H1 (cell line): ENCODE results near the gene AQP11. TPM values are rescaled to one million over a fixed set of nuclear protein-coding genes. Genes with fewer than 3 reads are reported as not detected.

Source experiments
- CTCF ChIA-PET: fragments of 300-600 bp; sonication (Branson Sonifier 250); formaldehyde crosslinking; loops from one replicate; lab custom pipeline; 2021; ENCODE audit not compliant: partially characterized antibody; lab: Charles Lee
- POLR2A ChIA-PET: fragments of 300-600 bp; sonication (Branson Sonifier 250); formaldehyde crosslinking; loops from one replicate; lab custom pipeline; 2021; ENCODE audit warnings: inconsistent platforms; ENCODE audit not compliant: partially characterized antibody; lab: Charles Lee
- DNase-seq, 2 experiments: peaks; one replicate each; pipeline versions ENCODE4 v3.0.0 to v3.0.0-alpha.2; 2010 to 2022; ENCODE audit warnings: low spot score in 2 of 2, low read depth in 1 of 2, mixed read lengths in 1 of 2
- FAIRE-seq: peaks from 2 replicates; lab custom pipeline; 2011; peaks lifted over from hg19 to GRCh38; lab: Jason Lieb, UNC
- H2AFZ ChIP-seq: 2 replicates; pipeline ENCODE4 v1.8.1; 2012; ENCODE audit warnings: low read length, inconsistent platforms
- H2AK5ac ChIP-seq: 2 replicates; pipeline ENCODE4 v1.6.1; 2013; ENCODE audit warnings: low read depth, low read length
- H2BK120ac ChIP-seq: replicated peaks from 2 replicates; pipeline ENCODE3; 2013; ENCODE audit warnings: low read depth, low read length, inconsistent platforms
- H2BK12ac ChIP-seq: 2 replicates; pipeline ENCODE4 v1.6.1; 2013; ENCODE audit warnings: low read depth, low read length
- H2BK15ac ChIP-seq: 2 replicates; pipeline ENCODE4 v1.6.1; 2013; ENCODE audit warnings: low read length
- H2BK20ac ChIP-seq: 2 replicates; pipeline ENCODE4 v1.6.1; 2013; ENCODE audit warnings: low read length
- H2BK5ac ChIP-seq: 2 replicates; pipeline ENCODE4 v1.6.1; 2013; ENCODE audit warnings: low read depth, low read length
- H3K14ac ChIP-seq: 2 replicates; pipeline ENCODE4 v1.6.1; 2013; ENCODE audit warnings: inconsistent platforms; ENCODE audit not compliant: insufficient read length
- H3K18ac ChIP-seq: 2 replicates; pipeline ENCODE4 v1.6.1; 2013; ENCODE audit warnings: low read length; ENCODE audit errors: extremely low read depth
- H3K23ac ChIP-seq: 2 replicates; pipeline ENCODE4 v1.6.1; 2013; ENCODE audit warnings: inconsistent platforms; ENCODE audit not compliant: insufficient read length
- H3K23me2 ChIP-seq: 2 replicates; pipeline ENCODE4 v1.6.1; 2013; ENCODE audit warnings: low read depth, low read length
- H3K27ac ChIP-seq: 2 replicates; pipeline ENCODE4 v1.6.1; 2011; ENCODE audit warnings: low read depth, low read length, inconsistent platforms
- H3K27me3 ChIP-seq, 4 experiments: replicated peaks in 1 of 4; 1 replicate in 1 of 4; 2 replicates in 3 of 4; pipeline versions ENCODE4 v1.6.1 to v1.8.1; 2011 to 2013; ENCODE audit warnings: low read length in 3 of 4, mild to moderate bottlenecking in 3 of 4, inconsistent platforms in 2 of 4, mixed read lengths in 2 of 4, moderate library complexity in 1 of 4; ENCODE audit not compliant: control insufficient read depth in 3 of 4, insufficient read depth in 3 of 4; ENCODE audit errors: extremely low read depth in 1 of 4
- H3K36me3 ChIP-seq, 4 experiments: 2 replicates each; pipeline versions ENCODE4 v1.6.1 to v1.8.1; 2011 to 2013; ENCODE audit warnings: mild to moderate bottlenecking in 4 of 4, low read length in 3 of 4, moderate library complexity in 2 of 4, control low read depth in 1 of 4, inconsistent platforms in 1 of 4; ENCODE audit not compliant: insufficient read depth in 4 of 4, control insufficient read depth in 2 of 4
- H3K4ac ChIP-seq: replicated peaks from 2 replicates; pipeline ENCODE3; 2013; ENCODE audit warnings: low read length, low read depth, mixed read lengths, inconsistent platforms; ENCODE audit not compliant: insufficient read length
- H3K4me1 ChIP-seq, 4 experiments: replicated peaks in 1 of 4; 1 replicate in 1 of 4; 2 replicates in 3 of 4; pipeline versions ENCODE4 v1.6.1 to v1.8.1; 2011 to 2013; ENCODE audit warnings: low read length in 3 of 4, inconsistent platforms in 2 of 4, mixed read lengths in 1 of 4; ENCODE audit not compliant: insufficient read depth in 4 of 4, control insufficient read depth in 3 of 4
- H3K4me2 ChIP-seq, 2 experiments: 2 replicates each; pipeline versions ENCODE4 v1.6.1 to v1.8.1; 2011 to 2013; ENCODE audit warnings: low read depth in 2 of 2, low read length in 2 of 2, control low read depth in 1 of 2, inconsistent platforms in 1 of 2, mild to moderate bottlenecking in 1 of 2; ENCODE audit not compliant: insufficient read depth in 1 of 2
- H3K4me3 ChIP-seq, 4 experiments: fragments of 200-600, 300-600 bp in 1 of 4; sonication (generic), shearing (Covaris generic), sonication (Bioruptor Twin) in 1 of 4; 2 replicates each; pipeline versions ENCODE4 v1.5.1 to v1.8.1; 2011 to 2016; ENCODE audit warnings: low read length in 4 of 4, low read depth in 3 of 4, control low read depth in 2 of 4, inconsistent platforms in 2 of 4, mild to moderate bottlenecking in 2 of 4, mixed read lengths in 1 of 4, moderate library complexity in 1 of 4; ENCODE audit not compliant: insufficient read depth in 2 of 4; ENCODE audit errors: extremely low read depth in 1 of 4
- H3K56ac ChIP-seq: replicated peaks from 2 replicates; pipeline ENCODE3; 2013; ENCODE audit warnings: low read depth, mild to moderate bottlenecking, mixed read lengths, low read length, inconsistent platforms; ENCODE audit not compliant: insufficient read length
- H3K79me1 ChIP-seq: 2 replicates; pipeline ENCODE4 v1.6.1; 2013; ENCODE audit warnings: low read depth, low read length, control low read depth
- H3K79me2 ChIP-seq, 2 experiments: 2 replicates each; pipeline versions ENCODE4 v1.6.1 to v1.8.1; 2012 to 2013; ENCODE audit warnings: low read length in 2 of 2, mild to moderate bottlenecking in 2 of 2, inconsistent platforms in 1 of 2; ENCODE audit not compliant: insufficient read depth in 2 of 2, control insufficient read depth in 1 of 2
- H3K9ac ChIP-seq, 4 experiments: replicated peaks in 1 of 4; 1 replicate in 1 of 4; 2 replicates in 3 of 4; pipeline versions ENCODE4 v1.6.1 to v1.8.1; 2011 to 2013; ENCODE audit warnings: low read depth in 3 of 4, low read length in 3 of 4, control low read depth in 2 of 4, mild to moderate bottlenecking in 2 of 4, moderate library complexity in 2 of 4, inconsistent platforms in 1 of 4; ENCODE audit errors: extremely low read depth in 1 of 4
- H3K9me3 ChIP-seq, 2 experiments: 2 replicates each; pipeline versions ENCODE4 v1.6.1 to v1.8.1; 2012 to 2013; ENCODE audit warnings: mild to moderate bottlenecking in 2 of 2, moderate library complexity in 2 of 2, control low read depth in 1 of 2, inconsistent platforms in 1 of 2, low read depth in 1 of 2, low read length in 1 of 2, mixed read lengths in 1 of 2; ENCODE audit not compliant: insufficient read depth in 2 of 2
- H4K20me1 ChIP-seq, 2 experiments: replicated peaks in 1 of 2; 2 replicates each; pipeline versions ENCODE3 to v1.8.1; 2011 to 2013; ENCODE audit warnings: inconsistent platforms in 2 of 2, low read length in 2 of 2, mild to moderate bottlenecking in 1 of 2; ENCODE audit not compliant: insufficient read depth in 2 of 2, control insufficient read depth in 1 of 2
- H4K5ac ChIP-seq: 2 replicates; pipeline ENCODE4 v1.6.1; 2013; ENCODE audit warnings: low read length, low read depth, mixed read lengths, inconsistent platforms; ENCODE audit not compliant: insufficient read length
- H4K8ac ChIP-seq: 2 replicates; pipeline ENCODE4 v1.8.0; 2013; ENCODE audit warnings: mild to moderate bottlenecking, moderate library complexity, low read length, inconsistent platforms; ENCODE audit not compliant: insufficient read depth; ENCODE audit errors: extremely low read depth
- H4K91ac ChIP-seq: replicated peaks from 2 replicates; pipeline ENCODE3; 2013; ENCODE audit warnings: low read length, mixed read lengths, inconsistent platforms; ENCODE audit not compliant: insufficient read length
- ATF2 ChIP-seq: IDR thresholded peaks from 2 replicates; pipeline ENCODE4 v1.6.1; 2012; ENCODE audit warnings: low read length, inconsistent platforms
- CEBPB ChIP-seq: IDR thresholded peaks from 2 replicates; pipeline ENCODE4 v1.6.1; 2012; ENCODE audit warnings: low read depth, low read length
- MAFK ChIP-seq: IDR thresholded peaks from 2 replicates; pipeline ENCODE4 v1.6.1; 2012; ENCODE audit warnings: low read depth, mild to moderate bottlenecking, improper control_type of control experiment, low read length
- RFX5 ChIP-seq: IDR thresholded peaks from 2 replicates; pipeline ENCODE4 v1.6.1; 2011; ENCODE audit warnings: low read depth, low read length, improper control_type of control experiment, borderline replicate concordance
- TCF12 ChIP-seq: IDR thresholded peaks from 2 replicates; pipeline ENCODE4 v1.6.1; 2011; ENCODE audit warnings: low read depth, mild to moderate bottlenecking, low read length
- WGBS, 2 experiments: shearing (Covaris generic) in 1 of 2; methylation state at CpG; one replicate each; pipeline versions ENCODE4 v1.1.6 to v1.1.7; 2013 to 2015; ENCODE audit warnings: low lambda C conversion rate in 2 of 2, mixed read lengths in 2 of 2, inconsistent platforms in 1 of 2, low coverage in 1 of 2, missing lambda C conversion rate in 1 of 2; ENCODE audit not compliant: insufficient replicate concordance in 2 of 2, insufficient coverage in 1 of 2, insufficient read length in 1 of 2; ENCODE audit errors: extremely low coverage in 1 of 2, missing lambda C conversion rate in 1 of 2; 5-methylcytosine and 5-hydroxymethylcytosine counted together
- polyA plus RNA-seq, 7 experiments: library from polyadenylated mRNA; depleted of rRNA in 3 of 7; stranded (reverse) in 5 of 7; unstranded in 2 of 7; fragments of >200 nt in 5 of 7; fragments of 200-250 nt in 2 of 7; gene quantifications; 1 replicate in 5 of 7; 2 replicates in 1 of 7; 4 replicates in 1 of 7; pipeline versions ENCODE4 v1.2.1 to v1.2.3, GENCODE V29; 2011 to 2013; ENCODE audit warnings: missing spikeins in 2 of 7, mixed read lengths in 2 of 7
- total RNA-seq: library from RNA; stranded (reverse); fragmentation: NEBNext Ultra II Directional; extraction: Animal tissue kit (Norgen Biotek cat#: 25700); gene quantifications from 2 replicates; pipeline ENCODE4 v1.2.1, GENCODE V29; 2021

Gene AQP11
- total and polyA plus RNA-seq, 2 of the 8 experiments (the other 6 are each of a cell fraction or from before 2014, with no cell fraction given) = 1.1 to 1.6 TPM

GRCh38 chr11:77560605-77561004 is 29.1 kb upstream of the AQP11 start:
- H4K5ac ChIP-seq = no peak overlapping the region
- H3K18ac ChIP-seq = no peak overlapping the region
- no peaks in the 10 kb centered on the region for H3K23me2 ChIP-seq
- H3K9ac ChIP-seq = no peak overlapping the region
- H4K8ac ChIP-seq = no peak overlapping the region
- H3K14ac ChIP-seq = no peak overlapping the region
- no peaks in the 10 kb centered on the region for H3K79me2 ChIP-seq
- TF ChIP-seq CEBPB (no peak), RFX5 (no peak), MAFK (no peak), ATF2 (no peak), TCF12 (no peak)
- no peak overlapping the region for H3K4me3 ChIP-seq
- H2BK12ac ChIP-seq = no peak overlapping the region
- no peak overlapping the region for H3K27ac ChIP-seq
- FAIRE-seq (no peak), DNase-seq (no peak)
- no peak overlapping the region for H3K23ac ChIP-seq
- no peak overlapping the region for H2BK120ac ChIP-seq
- no peaks in the 10 kb centered on the region for H3K9me3 ChIP-seq
- ChIA-PET CTCF (interaction anchor here (1.1 to 1.3 kb wide), 2 partner anchors 9 to 90 kb away, joined by 3 to 5 read pairs; no protein-coding TSS in a partner anchor), POLR2A (interaction anchor here (0.5 to 1.4 kb wide), 2 partner anchors 30 to 93 kb away, joined by 3 read pairs; no protein-coding TSS in a partner anchor)
- H4K91ac ChIP-seq = no peak overlapping the region
- no peaks in the 10 kb centered on the region for H3K4me1 ChIP-seq
- no peak overlapping the region for H2AFZ ChIP-seq
- WGBS, 2 experiments = 79% methylated on average over 2 of the region's 2 CpGs; no CpG with 5 or more reads in 1 of the 2 experiments
- no peaks in the 10 kb centered on the region for H3K27me3 ChIP-seq
- H3K4ac ChIP-seq = no peak overlapping the region
- no peak overlapping the region for H2BK15ac ChIP-seq
- no peak overlapping the region for H2BK20ac ChIP-seq
- H3K4me2 ChIP-seq = no peak overlapping the region
- H4K20me1 ChIP-seq = no peaks in the 10 kb centered on the region
- H3K79me1 ChIP-seq = no peaks in the 10 kb centered on the region
- no peak overlapping the region for H2AK5ac ChIP-seq
- H3K36me3 ChIP-seq = no peaks in the 10 kb centered on the region
- no peak overlapping the region for H2BK5ac ChIP-seq
- H3K56ac ChIP-seq = no peak overlapping the region
